ENCODE data around the gene TNF.

Gene TNF

GRCh38 chr6:31621991-31622390 lies 46.6 kb downstream of the TNF start:
- DNase-seq (ENCODE audit: low read depth), result no peak
- peak overlapping the region; percentile 92 for H3K4me3 ChIP-seq (replicated peaks; ENCODE audit: low read depth, low read length)
- no peak for TF ChIP-seq CTCF (IDR thresholded peaks at IDR 0.05; ENCODE audit: low read length, missing control alignments)

GRCh38 chr6:31622684-31623091 lies 47.3 kb downstream of the TNF start:
- DNase-seq (ENCODE audit: low read depth), result no peak
- no peak for TF ChIP-seq CTCF (IDR thresholded peaks at IDR 0.05; ENCODE audit: low read length, missing control alignments)
- peak overlapping the region; percentile 0 for H3K4me3 ChIP-seq (replicated peaks; ENCODE audit: low read depth, low read length)

GRCh38 chr6:31624070-31624469 lies 48.7 kb downstream of the TNF start:
- TF ChIP-seq CTCF (IDR thresholded peaks at IDR 0.05; ENCODE audit: low read length, missing control alignments), result no peak
- no peak for DNase-seq (ENCODE audit: low read depth)

GRCh38 chr6:31626952-31627351 lies 51.6 kb downstream of the TNF start:
- DNase-seq (ENCODE audit: low read depth), result no peak
- no peak overlapping the region for H3K4me3 ChIP-seq (replicated peaks; ENCODE audit: low read depth, low read length)
- TF ChIP-seq CTCF (IDR thresholded peaks at IDR 0.05; ENCODE audit: low read length, missing control alignments), result no peak

More at GRCh38 chr6:31624070-31624469, 48.7 kb downstream of the TNF start:
- no peak overlapping the region for H3K4me3 ChIP-seq (replicated peaks; ENCODE audit: low read depth, low read length)

GRCh38 chr6:31627690-31628287 lies 52.4 kb downstream of the TNF start:
- no peak overlapping the region for H3K4me3 ChIP-seq (replicated peaks; ENCODE audit: low read depth, low read length)
- DNase-seq (ENCODE audit: low read depth), result no peak
- TF ChIP-seq CTCF (IDR thresholded peaks at IDR 0.05; ENCODE audit: low read length, missing control alignments), result no peak

All from fibroblast of pulmonary artery (primary cell).